Measurements from ENCODE around the gene TEX2. TPM values are rescaled to one million over a fixed set of nuclear protein-coding genes. Genes with fewer than 3 reads are reported as not detected.
A peak's percentile ranks its signal among the peaks of the same experiment; 100 is the strongest.

TEX2 gene
- total and polyA plus RNA-seq, 2 of the 13 experiments (the other 11 are each of a cell fraction or from before 2014, with no cell fraction given): 21.4 to 37.7 TPM

DNA sequence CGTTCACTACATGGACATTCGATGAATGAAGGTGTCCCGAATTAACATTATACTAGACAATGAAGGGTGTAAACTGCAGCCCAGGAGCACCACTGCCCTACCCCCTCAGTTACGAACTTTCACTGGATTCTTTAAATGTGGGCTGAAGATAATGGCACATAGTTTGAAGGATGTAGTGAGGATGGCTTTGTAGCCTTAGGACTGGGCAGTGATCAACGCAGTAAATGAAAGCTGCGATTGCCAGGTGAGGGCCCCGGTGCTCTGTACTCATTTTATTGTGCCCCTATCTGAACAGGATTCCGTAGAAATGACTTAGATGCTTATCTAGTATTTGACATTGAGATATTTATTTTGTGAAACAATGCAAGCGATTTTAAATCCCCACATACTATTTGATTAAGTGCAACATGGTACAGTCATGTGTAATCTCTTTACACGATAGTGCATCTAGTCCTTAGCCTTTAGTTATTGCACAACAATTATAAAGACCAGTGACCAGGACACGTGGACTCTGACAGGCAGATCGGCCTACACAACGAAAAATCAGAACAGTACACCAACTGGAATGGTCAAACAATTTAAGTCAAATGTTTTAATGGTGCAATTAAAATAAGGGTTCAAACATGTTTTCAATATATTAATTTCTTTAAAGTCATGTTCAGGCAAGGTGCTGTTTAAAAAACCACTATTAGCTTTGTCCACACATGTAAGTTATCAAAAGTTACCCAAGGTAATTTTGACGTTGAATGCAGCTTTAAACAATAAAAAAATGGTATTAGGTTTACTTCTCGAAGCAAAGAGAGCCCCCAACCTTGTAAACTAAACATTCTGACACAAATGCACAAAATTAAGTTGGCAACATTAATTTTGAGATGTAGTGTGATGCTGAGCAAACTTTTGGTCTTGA lies 115.7 kb downstream of the TEX2 start (continued):
- TF ChIP-seq, protein P1, sequence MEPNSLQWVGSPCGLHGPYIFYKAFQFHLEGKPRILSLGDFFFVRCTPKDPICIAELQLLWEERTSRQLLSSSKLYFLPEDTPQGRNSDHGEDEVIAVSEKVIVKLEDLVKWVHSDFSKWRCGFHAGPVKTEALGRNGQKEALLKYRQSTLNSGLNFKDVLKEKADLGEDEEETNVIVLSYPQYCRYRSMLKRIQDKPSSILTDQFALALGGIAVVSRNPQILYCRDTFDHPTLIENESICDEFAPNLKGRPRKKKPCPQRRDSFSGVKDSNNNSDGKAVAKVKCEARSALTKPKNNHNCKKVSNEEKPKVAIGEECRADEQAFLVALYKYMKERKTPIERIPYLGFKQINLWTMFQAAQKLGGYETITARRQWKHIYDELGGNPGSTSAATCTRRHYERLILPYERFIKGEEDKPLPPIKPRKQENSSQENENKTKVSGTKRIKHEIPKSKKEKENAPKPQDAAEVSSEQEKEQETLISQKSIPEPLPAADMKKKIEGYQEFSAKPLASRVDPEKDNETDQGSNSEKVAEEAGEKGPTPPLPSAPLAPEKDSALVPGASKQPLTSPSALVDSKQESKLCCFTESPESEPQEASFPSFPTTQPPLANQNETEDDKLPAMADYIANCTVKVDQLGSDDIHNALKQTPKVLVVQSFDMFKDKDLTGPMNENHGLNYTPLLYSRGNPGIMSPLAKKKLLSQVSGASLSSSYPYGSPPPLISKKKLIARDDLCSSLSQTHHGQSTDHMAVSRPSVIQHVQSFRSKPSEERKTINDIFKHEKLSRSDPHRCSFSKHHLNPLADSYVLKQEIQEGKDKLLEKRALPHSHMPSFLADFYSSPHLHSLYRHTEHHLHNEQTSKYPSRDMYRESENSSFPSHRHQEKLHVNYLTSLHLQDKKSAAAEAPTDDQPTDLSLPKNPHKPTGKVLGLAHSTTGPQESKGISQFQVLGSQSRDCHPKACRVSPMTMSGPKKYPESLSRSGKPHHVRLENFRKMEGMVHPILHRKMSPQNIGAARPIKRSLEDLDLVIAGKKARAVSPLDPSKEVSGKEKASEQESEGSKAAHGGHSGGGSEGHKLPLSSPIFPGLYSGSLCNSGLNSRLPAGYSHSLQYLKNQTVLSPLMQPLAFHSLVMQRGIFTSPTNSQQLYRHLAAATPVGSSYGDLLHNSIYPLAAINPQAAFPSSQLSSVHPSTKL (CRISPR knock-in tag; IDR thresholded peaks at IDR 0.05): peak; percentile 70; the same call in 1 of the 2 replicates
- no peak for TF ChIP-seq RFX1 (IDR thresholded peaks at IDR 0.05)
- TF ChIP-seq, protein P2, sequence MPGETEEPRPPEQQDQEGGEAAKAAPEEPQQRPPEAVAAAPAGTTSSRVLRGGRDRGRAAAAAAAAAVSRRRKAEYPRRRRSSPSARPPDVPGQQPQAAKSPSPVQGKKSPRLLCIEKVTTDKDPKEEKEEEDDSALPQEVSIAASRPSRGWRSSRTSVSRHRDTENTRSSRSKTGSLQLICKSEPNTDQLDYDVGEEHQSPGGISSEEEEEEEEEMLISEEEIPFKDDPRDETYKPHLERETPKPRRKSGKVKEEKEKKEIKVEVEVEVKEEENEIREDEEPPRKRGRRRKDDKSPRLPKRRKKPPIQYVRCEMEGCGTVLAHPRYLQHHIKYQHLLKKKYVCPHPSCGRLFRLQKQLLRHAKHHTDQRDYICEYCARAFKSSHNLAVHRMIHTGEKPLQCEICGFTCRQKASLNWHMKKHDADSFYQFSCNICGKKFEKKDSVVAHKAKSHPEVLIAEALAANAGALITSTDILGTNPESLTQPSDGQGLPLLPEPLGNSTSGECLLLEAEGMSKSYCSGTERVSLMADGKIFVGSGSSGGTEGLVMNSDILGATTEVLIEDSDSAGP (CRISPR knock-in tag; IDR thresholded peaks at IDR 0.05; ENCODE audit: borderline replicate concordance): no peak
- no peak for TF ChIP-seq RNF2 (conservative IDR thresholded peaks at IDR 0.05; ENCODE audit: low read depth)
- TF ChIP-seq ZNF44 (CRISPR knock-in tag; IDR thresholded peaks at IDR 0.05): peak; percentile 94; the same call in 1 of the 2 replicates
- TF ChIP-seq ZNF598 (CRISPR knock-in tag; IDR thresholded peaks at IDR 0.05; ENCODE audit: borderline replicate concordance): no peak
- no peak for TF ChIP-seq ATF7-NPFF (CRISPR knock-in tag; IDR thresholded peaks at IDR 0.05; ENCODE audit: low read depth)
- TF ChIP-seq RBAK (CRISPR knock-in tag; IDR thresholded peaks at IDR 0.05): no peak
- TF ChIP-seq ERF (CRISPR knock-in tag; IDR thresholded peaks at IDR 0.05): 0 out of 2 replicates have a peak, but pooled peaks have one; percentile 7
- TF ChIP-seq, protein P3, sequence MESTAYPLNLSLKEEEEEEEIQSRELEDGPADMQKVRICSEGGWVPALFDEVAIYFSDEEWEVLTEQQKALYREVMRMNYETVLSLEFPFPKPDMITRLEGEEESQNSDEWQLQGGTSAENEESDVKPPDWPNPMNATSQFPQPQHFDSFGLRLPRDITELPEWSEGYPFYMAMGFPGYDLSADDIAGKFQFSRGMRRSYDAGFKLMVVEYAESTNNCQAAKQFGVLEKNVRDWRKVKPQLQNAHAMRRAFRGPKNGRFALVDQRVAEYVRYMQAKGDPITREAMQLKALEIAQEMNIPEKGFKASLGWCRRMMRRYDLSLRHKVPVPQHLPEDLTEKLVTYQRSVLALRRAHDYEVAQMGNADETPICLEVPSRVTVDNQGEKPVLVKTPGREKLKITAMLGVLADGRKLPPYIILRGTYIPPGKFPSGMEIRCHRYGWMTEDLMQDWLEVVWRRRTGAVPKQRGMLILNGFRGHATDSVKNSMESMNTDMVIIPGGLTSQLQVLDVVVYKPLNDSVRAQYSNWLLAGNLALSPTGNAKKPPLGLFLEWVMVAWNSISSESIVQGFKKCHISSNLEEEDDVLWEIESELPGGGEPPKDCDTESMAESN (CRISPR knock-in tag; conservative IDR thresholded peaks at IDR 0.05): no peak
- 0 out of 2 replicates have a peak, but pooled peaks have one; percentile 22 for TF ChIP-seq HNRNPL (IDR thresholded peaks at IDR 0.05; ENCODE audit: low read depth, low read length)
- TF ChIP-seq, protein P4, sequence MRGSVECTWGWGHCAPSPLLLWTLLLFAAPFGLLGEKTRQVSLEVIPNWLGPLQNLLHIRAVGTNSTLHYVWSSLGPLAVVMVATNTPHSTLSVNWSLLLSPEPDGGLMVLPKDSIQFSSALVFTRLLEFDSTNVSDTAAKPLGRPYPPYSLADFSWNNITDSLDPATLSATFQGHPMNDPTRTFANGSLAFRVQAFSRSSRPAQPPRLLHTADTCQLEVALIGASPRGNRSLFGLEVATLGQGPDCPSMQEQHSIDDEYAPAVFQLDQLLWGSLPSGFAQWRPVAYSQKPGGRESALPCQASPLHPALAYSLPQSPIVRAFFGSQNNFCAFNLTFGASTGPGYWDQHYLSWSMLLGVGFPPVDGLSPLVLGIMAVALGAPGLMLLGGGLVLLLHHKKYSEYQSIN (CRISPR knock-in tag; IDR thresholded peaks at IDR 0.05; ENCODE audit: borderline replicate concordance): no peak
- TF ChIP-seq ZNF569 (CRISPR knock-in tag; IDR thresholded peaks at IDR 0.05; ENCODE audit: borderline replicate concordance): no peak
- no peak for TF ChIP-seq EZH2 (conservative IDR thresholded peaks at IDR 0.05; ENCODE audit: low read depth, low read length)
- no peak; the same call in 1 of the 2 replicates for TF ChIP-seq NR2F2 (IDR thresholded peaks at IDR 0.05; ENCODE audit: borderline replicate concordance, low read depth)
- no peak for TF ChIP-seq ZNF674 (CRISPR knock-in tag; IDR thresholded peaks at IDR 0.05; ENCODE audit: low read depth)
- TF ChIP-seq NFE2 (CRISPR knock-in tag; IDR thresholded peaks at IDR 0.05): no peak
- TF ChIP-seq, protein P5, sequence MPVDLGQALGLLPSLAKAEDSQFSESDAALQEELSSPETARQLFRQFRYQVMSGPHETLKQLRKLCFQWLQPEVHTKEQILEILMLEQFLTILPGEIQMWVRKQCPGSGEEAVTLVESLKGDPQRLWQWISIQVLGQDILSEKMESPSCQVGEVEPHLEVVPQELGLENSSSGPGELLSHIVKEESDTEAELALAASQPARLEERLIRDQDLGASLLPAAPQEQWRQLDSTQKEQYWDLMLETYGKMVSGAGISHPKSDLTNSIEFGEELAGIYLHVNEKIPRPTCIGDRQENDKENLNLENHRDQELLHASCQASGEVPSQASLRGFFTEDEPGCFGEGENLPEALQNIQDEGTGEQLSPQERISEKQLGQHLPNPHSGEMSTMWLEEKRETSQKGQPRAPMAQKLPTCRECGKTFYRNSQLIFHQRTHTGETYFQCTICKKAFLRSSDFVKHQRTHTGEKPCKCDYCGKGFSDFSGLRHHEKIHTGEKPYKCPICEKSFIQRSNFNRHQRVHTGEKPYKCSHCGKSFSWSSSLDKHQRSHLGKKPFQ (CRISPR knock-in tag; IDR thresholded peaks at IDR 0.05; ENCODE audit: insufficient replicate concordance): no peak

Measured in HepG2 (cell line).